Adrenal gland (tissue), 5 donors: Measurements from ENCODE around the gene EZH2.

Experiments used
- CTCF ChIP-seq, 6 experiments: fragments of 450-650 bp in 4 of 6; fragments of 200-600 bp in 2 of 6; sonication (generic) in 1 of 6; IDR thresholded peaks; 1 replicate in 5 of 6; 2 replicates in 1 of 6; pipeline versions ENCODE4 v1.5.1 to v1.8.0; 2016 to 2021; ENCODE audit warnings: antibody characterized with exemption in 6 of 6, mild to moderate bottlenecking in 2 of 6, moderate library complexity in 1 of 6
- POLR2A ChIP-seq, 2 donors: fragments of 450-650 bp; IDR thresholded peaks; one replicate each; pipeline ENCODE4 v1.6.1; 2017; ENCODE audit warnings: antibody characterized with exemption in 2 of 2, mild to moderate bottlenecking in 2 of 2, moderate library complexity in 1 of 2
- donor health status: DM: no; HTN: no; CAD: no.

DNA sequence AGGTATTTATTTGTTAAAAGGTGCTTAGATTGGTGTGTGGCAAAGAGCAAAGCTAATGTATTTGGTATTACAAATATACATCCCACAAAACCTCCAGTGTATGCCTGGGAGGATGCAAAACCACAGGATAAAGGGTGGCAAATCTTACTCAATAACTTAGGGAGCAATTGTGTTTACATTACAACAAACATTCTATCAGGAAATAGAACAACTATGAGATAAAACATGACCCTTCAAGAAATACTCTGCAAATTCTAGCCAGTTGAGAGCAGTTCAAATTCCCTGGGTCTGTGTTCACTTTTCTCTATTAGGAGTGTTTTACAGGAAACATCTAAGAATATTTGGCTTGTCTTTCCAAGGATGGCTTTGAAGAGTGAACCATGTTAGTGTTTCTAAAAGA, 120.5 kb downstream of the EZH2 start:
- no peak for TF ChIP-seq POLR2A (IDR thresholded peaks at IDR 0.05)
- no peak for TF ChIP-seq CTCF (IDR thresholded peaks at IDR 0.05)
